Measurements from ENCODE around the gene RPS6KA3. TPM values are rescaled to one million over a fixed set of nuclear protein-coding genes. Genes with fewer than 3 reads are reported as not detected.

Gene RPS6KA3
- total and polyA plus RNA-seq, 10 donors: 8.4 to 85.9 (median 60.4) TPM

GRCh38 chrX:20217271-20217670 is 49.4 kb downstream of the RPS6KA3 start:
- 16 to 43% (median 19%) methylated on average over 1 of the region's 1 CpG for WGBS, 5 donors
- H3K4me3 ChIP-seq: peak overlapping the region in 3 of 8 donors; percentile 9 to 37 (median 23)

GRCh38 chrX:20215565-20215964 is 51.1 kb downstream of the RPS6KA3 start:
- intact Hi-C loops (cut with DNase I; ENCODE audit: low total_unique reads): no loop called here
- Histone ChIP-seq H3K4me3 (no peak overlapping the region), H3K36me3 (no peaks in the 10 kb centered on the region), H3K4me1 (peaks cover 0 to 45% (median 15%) of the 10 kb centered on the region in 6 donors), H3K27me3 (replicated peaks in 1 of 7) (peaks cover 0 to 7% (median 0%) of the 10 kb centered on the region in 7 donors), H3K27ac (no peak overlapping the region), H3K9me3 (no peaks in the 10 kb centered on the region)
- TF ChIP-seq, protein P1, sequence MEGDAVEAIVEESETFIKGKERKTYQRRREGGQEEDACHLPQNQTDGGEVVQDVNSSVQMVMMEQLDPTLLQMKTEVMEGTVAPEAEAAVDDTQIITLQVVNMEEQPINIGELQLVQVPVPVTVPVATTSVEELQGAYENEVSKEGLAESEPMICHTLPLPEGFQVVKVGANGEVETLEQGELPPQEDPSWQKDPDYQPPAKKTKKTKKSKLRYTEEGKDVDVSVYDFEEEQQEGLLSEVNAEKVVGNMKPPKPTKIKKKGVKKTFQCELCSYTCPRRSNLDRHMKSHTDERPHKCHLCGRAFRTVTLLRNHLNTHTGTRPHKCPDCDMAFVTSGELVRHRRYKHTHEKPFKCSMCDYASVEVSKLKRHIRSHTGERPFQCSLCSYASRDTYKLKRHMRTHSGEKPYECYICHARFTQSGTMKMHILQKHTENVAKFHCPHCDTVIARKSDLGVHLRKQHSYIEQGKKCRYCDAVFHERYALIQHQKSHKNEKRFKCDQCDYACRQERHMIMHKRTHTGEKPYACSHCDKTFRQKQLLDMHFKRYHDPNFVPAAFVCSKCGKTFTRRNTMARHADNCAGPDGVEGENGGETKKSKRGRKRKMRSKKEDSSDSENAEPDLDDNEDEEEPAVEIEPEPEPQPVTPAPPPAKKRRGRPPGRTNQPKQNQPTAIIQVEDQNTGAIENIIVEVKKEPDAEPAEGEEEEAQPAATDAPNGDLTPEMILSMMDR (IDR thresholded peaks at IDR 0.05 in 8 of 11, conservative IDR thresholded peaks at IDR 0.05 in 3 of 11): no peak
- no peak for DNase-seq

More at GRCh38 chrX:20217271-20217670, 49.4 kb downstream of the RPS6KA3 start:
- DNase-seq: no peak
- Histone ChIP-seq H3K27ac (peak overlapping the region in 6 of 8 donors; percentile 13 to 60 (median 40)), H3K36me3 (no peaks in the 10 kb centered on the region), H3K27me3 (replicated peaks in 1 of 7) (peaks cover 0 to 7% (median 0%) of the 10 kb centered on the region in 7 donors), H3K4me1 (peaks cover 0 to 33% (median 15%) of the 10 kb centered on the region in 6 donors), H3K9me3 (no peaks in the 10 kb centered on the region)
- TF ChIP-seq POLR2A (IDR thresholded peaks at IDR 0.05): no peak
- no peak for TF ChIP-seq POLR2AphosphoS5 (IDR thresholded peaks at IDR 0.05)
- TF ChIP-seq, protein P1 (IDR thresholded peaks at IDR 0.05 in 8 of 11, conservative IDR thresholded peaks at IDR 0.05 in 3 of 11): no peak
- intact Hi-C loops (cut with DNase I; ENCODE audit: low total_unique reads): no loop called here

- intact Hi-C loops (cut with DNase I; ENCODE audit: low total_unique reads): no loop called here
- TF ChIP-seq POLR2A (IDR thresholded peaks at IDR 0.05) (no peak), POLR2AphosphoS5 (IDR thresholded peaks at IDR 0.05) (no peak)
- TF ChIP-seq, protein P1 (IDR thresholded peaks at IDR 0.05 in 8 of 11, conservative IDR thresholded peaks at IDR 0.05 in 3 of 11): no peak
- Histone ChIP-seq H3K4me1 (peaks cover 0 to 40% (median 5%) of the 10 kb centered on the region in 6 donors), H3K9me3 (no peaks in the 10 kb centered on the region), H3K36me3 (peaks cover 0 to 17% (median 2%) of the 10 kb centered on the region in 6 donors), H3K4me3 (no peak overlapping the region), H3K27ac (no peak overlapping the region), H3K27me3 (replicated peaks in 1 of 7) (peaks cover 0 to 7% (median 0%) of the 10 kb centered on the region in 7 donors)
- WGBS, 5 donors: 66 to 88% (median 86%) methylated on average over 6 of the region's 6 CpGs
- no peak for DNase-seq
These were observed 54.1 kb downstream of the RPS6KA3 start for GRCh38 chrX:20212486-20213089.

- Histone ChIP-seq H3K4me1 (peaks cover 0 to 30% (median 0%) of the 10 kb centered on the region in 6 donors), H3K36me3 (peaks cover 0 to 29% (median 2%) of the 10 kb centered on the region in 6 donors), H3K9me3 (no peaks in the 10 kb centered on the region), H3K27ac (no peak overlapping the region), H3K27me3 (replicated peaks in 1 of 7) (peaks cover 0 to 7% (median 0%) of the 10 kb centered on the region in 7 donors), H3K4me3 (no peak overlapping the region)
- no peak for DNase-seq
- TF ChIP-seq POLR2AphosphoS5 (IDR thresholded peaks at IDR 0.05) (no peak), POLR2A (IDR thresholded peaks at IDR 0.05) (no peak)
- TF ChIP-seq, protein P1 (IDR thresholded peaks at IDR 0.05 in 8 of 11, conservative IDR thresholded peaks at IDR 0.05 in 3 of 11): no peak
- 62 to 84% (median 78%) methylated on average over 4 of the region's 4 CpGs for WGBS, 5 donors
- intact Hi-C loops (cut with DNase I; ENCODE audit: low total_unique reads): no loop called here
These were observed 55.4 kb downstream of the RPS6KA3 start for GRCh38 chrX:20211261-20211786.

Data from spleen (tissue), 11 donors.